HEK293 (cell line): ENCODE results near the gene RPS29.

Experiments
- CTCF ChIA-PET: fragments of 350-600 bp; formaldehyde crosslinking; extraction: SDS; loops from one replicate; lab custom pipeline; 2021; ENCODE audit warnings: antibody characterized with exemption; lab: Yijun Ruan, JAX
- POLR2A ChIA-PET: fragments of 300-600 bp; formaldehyde crosslinking; extraction: SDS; loops from one replicate; lab custom pipeline; 2020; ENCODE audit warnings: antibody characterized with exemption, inconsistent platforms; lab: Yijun Ruan, JAX
- H3K27ac ChIP-seq: fragments of 200-500 bp; sonication (Bioruptor generic); 2 replicates; pipeline ENCODE4 v1.5.1; 2014; ENCODE audit warnings: low read depth, low read length, control low read depth, inconsistent platforms; ENCODE audit errors: extremely low read depth
- H3K36me3 ChIP-seq, 2 experiments: fragments of 200-500 bp in 1 of 2; sonication (Bioruptor generic) in 1 of 2; 1 replicate in 1 of 2; 2 replicates in 1 of 2; pipeline ENCODE4 v1.5.1; 2014 to 2017; ENCODE audit warnings: inconsistent platforms in 2 of 2, low read length in 2 of 2; ENCODE audit not compliant: control insufficient read depth in 2 of 2, insufficient read depth in 1 of 2
- H3K4me1 ChIP-seq: fragments of 200-500 bp; sonication (Bioruptor generic); 2 replicates; pipeline ENCODE4 v1.5.1; 2014; ENCODE audit warnings: mild to moderate bottlenecking, low read length, inconsistent platforms; ENCODE audit not compliant: control insufficient read depth, insufficient read depth
- H3K4me3 ChIP-seq: 2 replicates; pipeline ENCODE4 v1.5.1; 2011; ENCODE audit warnings: low read depth, mild to moderate bottlenecking, control low read depth, low read length, moderate library complexity
- H3K9me3 ChIP-seq: fragments of 200-500 bp; sonication (Bioruptor generic); 2 replicates; pipeline ENCODE4 v1.5.1; 2014; ENCODE audit warnings: low read depth, low read length, inconsistent platforms; ENCODE audit not compliant: control insufficient read depth, insufficient read depth
- ATF2 ChIP-seq: fragments of 450-650 bp; formaldehyde crosslinking; IDR thresholded peaks from 2 replicates; pipeline ENCODE4 v1.5.1; 2016; ENCODE audit warnings: missing biosample characterization, missing genetic modification characterization, low read depth
- BCL6B ChIP-seq: fragments of 450-650 bp; formaldehyde crosslinking; IDR thresholded peaks from 2 replicates; pipeline ENCODE4 v1.5.1; 2017; ENCODE audit warnings: missing biosample characterization, missing genetic modification characterization
- FEZF1 ChIP-seq: fragments of 450-650 bp; formaldehyde crosslinking; IDR thresholded peaks from 2 replicates; pipeline ENCODE4 v1.5.1; 2016; ENCODE audit warnings: missing biosample characterization, missing genetic modification characterization
- GLI4 ChIP-seq: fragments of 450-650 bp; formaldehyde crosslinking; IDR thresholded peaks from 2 replicates; pipeline ENCODE4 v1.5.1; 2016; ENCODE audit warnings: missing biosample characterization, missing genetic modification characterization
- GLIS1 ChIP-seq: fragments of 450-650 bp; formaldehyde crosslinking; IDR thresholded peaks from 2 replicates; pipeline ENCODE4 v1.5.1; 2016; ENCODE audit warnings: missing biosample characterization, missing genetic modification characterization
- IKZF3 ChIP-seq: fragments of 450-650 bp; IDR thresholded peaks from 2 replicates; pipeline ENCODE4 v1.5.0; 2018; ENCODE audit warnings: missing biosample characterization, mild to moderate bottlenecking, missing genetic modification characterization, moderate library complexity
- KLF17 ChIP-seq: fragments of 450-650 bp; formaldehyde crosslinking; IDR thresholded peaks from 2 replicates; pipeline ENCODE4 v1.5.1; 2016; ENCODE audit warnings: missing biosample characterization, missing genetic modification characterization
- PRDM4 ChIP-seq: fragments of 450-650 bp; formaldehyde crosslinking; IDR thresholded peaks from 2 replicates; pipeline ENCODE4 v1.5.1; 2017; ENCODE audit warnings: missing biosample characterization, missing genetic modification characterization
- ZBTB10 ChIP-seq: fragments of 450-650 bp; formaldehyde crosslinking; IDR thresholded peaks from 2 replicates; pipeline ENCODE4 v1.5.1; 2016; ENCODE audit warnings: missing biosample characterization, missing genetic modification characterization
- ZBTB49 ChIP-seq: fragments of 450-650 bp; formaldehyde crosslinking; IDR thresholded peaks from 2 replicates; pipeline ENCODE4 v1.5.1; 2016; ENCODE audit warnings: missing biosample characterization, missing genetic modification characterization, low read depth
- ZNF114 ChIP-seq: fragments of 450-650 bp; formaldehyde crosslinking; IDR thresholded peaks from 2 replicates; pipeline ENCODE4 v1.5.0; 2017; ENCODE audit warnings: missing biosample characterization, missing genetic modification characterization
- ZNF221 ChIP-seq: fragments of 450-650 bp; formaldehyde crosslinking; IDR thresholded peaks from 2 replicates; pipeline ENCODE4 v1.5.1; 2017; ENCODE audit warnings: missing biosample characterization, missing genetic modification characterization, borderline replicate concordance
- ZNF335 ChIP-seq: fragments of 450-650 bp; formaldehyde crosslinking; conservative IDR thresholded peaks from 2 replicates; pipeline ENCODE4 v1.5.1; 2016; ENCODE audit warnings: missing biosample characterization, missing genetic modification characterization
- ZNF404 ChIP-seq: fragments of 450-650 bp; formaldehyde crosslinking; IDR thresholded peaks from 2 replicates; pipeline ENCODE4 v1.5.1; 2017; ENCODE audit warnings: missing biosample characterization, missing genetic modification characterization
- ZNF423 ChIP-seq: fragments of 450-650 bp; formaldehyde crosslinking; IDR thresholded peaks from 2 replicates; pipeline ENCODE4 v1.5.1; 2016; ENCODE audit warnings: missing biosample characterization, missing genetic modification characterization
- ZNF488 ChIP-seq: fragments of 450-650 bp; formaldehyde crosslinking; IDR thresholded peaks from 2 replicates; pipeline ENCODE4 v1.5.1; 2016; ENCODE audit warnings: missing biosample characterization, missing genetic modification characterization
- ZNF560 ChIP-seq: fragments of 450-650 bp; formaldehyde crosslinking; IDR thresholded peaks from 2 replicates; pipeline ENCODE4 v1.5.1; 2017; ENCODE audit warnings: missing biosample characterization, missing genetic modification characterization, borderline replicate concordance
- ZNF670 ChIP-seq: fragments of 450-650 bp; formaldehyde crosslinking; IDR thresholded peaks from 2 replicates; pipeline ENCODE4 v1.5.1; 2016; ENCODE audit warnings: missing biosample characterization, missing genetic modification characterization, low read depth

The RPS29 gene

GRCh38 chr14:49607583-49607982 lies 21.4 kb upstream of the RPS29 start:
- CTCF ChIA-PET: interaction anchor here (0.5 to 0.6 kb wide), 2 partner anchors 24 to 828 kb away, joined by 3 to 5 read pairs; no protein-coding TSS in a partner anchor
- no peak overlapping the region for H3K4me3 ChIP-seq
- TF ChIP-seq PRDM4 (tag by site-specific recombination): no peak
- no peak for TF ChIP-seq ZNF221 (tag by site-specific recombination)
- no peak for TF ChIP-seq ZBTB49
- no peak for TF ChIP-seq GLI4 (tag by site-specific recombination)
- TF ChIP-seq ZNF335 (tag by site-specific recombination): no peak
- no peak for TF ChIP-seq ZNF670 (tag by site-specific recombination)
- TF ChIP-seq ZBTB10 (tag by site-specific recombination): no peak
- TF ChIP-seq ZNF114 (tag by site-specific recombination): no peak
- no peak for TF ChIP-seq ZNF423 (tag by site-specific recombination)
- no peak for TF ChIP-seq GLIS1
- TF ChIP-seq ZNF560 (tag by site-specific recombination): no peak
- no peak for TF ChIP-seq ZNF404 (tag by site-specific recombination)
- no peak for TF ChIP-seq IKZF3
- no peak for TF ChIP-seq FEZF1 (tag by site-specific recombination)
- no peak for TF ChIP-seq BCL6B (tag by site-specific recombination)
- TF ChIP-seq KLF17 (tag by site-specific recombination): no peak
- no peak for TF ChIP-seq ZNF488 (tag by site-specific recombination)
- no peak for TF ChIP-seq ATF2
- POLR2A ChIA-PET: interaction anchor here (1.0 kb wide), 1 partner anchor 14 kb away, joined by 4 read pairs; the partner anchor contains the start of gene MGAT2
- H3K27ac ChIP-seq: no peak overlapping the region
- H3K36me3 ChIP-seq: peaks cover 48 to 50% of the 10 kb centered on the region in 2 experiments
- no peaks in the 10 kb centered on the region for H3K4me1 ChIP-seq
- H3K9me3 ChIP-seq: no peaks in the 10 kb centered on the region
